IMR-90 (cell line): ENCODE results near the gene PARD6G. TPM values are rescaled to one million over a fixed set of nuclear protein-coding genes. Genes with fewer than 3 reads are reported as not detected.

Experiments
- ATAC-seq: fragments of 200-7000 bp; cut with Tn5 transposase; 2 replicates; pipeline ENCODE4 v1.9.1; 2020; ENCODE audit warnings: low read depth, mild to moderate bottlenecking, moderate library complexity
- BruUV-seq: library from RNA; stranded (reverse); fragments of 400-500 nt; replicated peaks from 2 replicates; lab custom pipeline; 2021; lab: Mats Ljungman, UMichigan
- CTCF ChIA-PET: fragments of 300-600 bp; formaldehyde crosslinking; extraction: SDS; loops from one replicate; lab custom pipeline; 2021; ENCODE audit warnings: antibody characterized with exemption; lab: Yijun Ruan, JAX
- POLR2A ChIA-PET: fragments of 300-600 bp; sonication (Branson Sonifier 250); formaldehyde crosslinking; loops from one replicate; lab custom pipeline; 2022; ENCODE audit warnings: antibody characterized with exemption; ENCODE audit not compliant: unreplicated experiment; lab: Charles Lee
- DNase-seq: peaks from one replicate; pipeline ENCODE4 v3.0.0; 2013
- H2AFZ ChIP-seq: replicated peaks from 2 replicates; pipeline ENCODE3; 2013; ENCODE audit warnings: low read length, mild to moderate bottlenecking; ENCODE audit not compliant: poor library complexity
- H2AK5ac ChIP-seq: 2 replicates; pipeline ENCODE4 v1.6.1; 2013; ENCODE audit warnings: low read depth, low read length, inconsistent platforms
- H2AK9ac ChIP-seq: replicated peaks from 2 replicates; pipeline ENCODE3; 2013; ENCODE audit warnings: mild to moderate bottlenecking, low read depth, low read length, moderate library complexity; ENCODE audit not compliant: poor library complexity
- H2BK120ac ChIP-seq: 2 replicates; pipeline ENCODE4 v1.6.1; 2013; ENCODE audit warnings: low read depth, low read length, inconsistent platforms
- H2BK15ac ChIP-seq: 3 replicates; pipeline ENCODE4 v1.6.1; 2013; ENCODE audit warnings: low read depth, low read length, inconsistent platforms
- H2BK20ac ChIP-seq: 2 replicates; pipeline ENCODE4 v1.6.1; 2013; ENCODE audit warnings: low read depth, mild to moderate bottlenecking, inconsistent platforms, low read length, moderate library complexity
- H2BK5ac ChIP-seq: 2 replicates; pipeline ENCODE4 v1.6.1; 2013; ENCODE audit warnings: mild to moderate bottlenecking, low read depth, low read length, inconsistent platforms; ENCODE audit not compliant: poor library complexity, severe bottlenecking
- H3K14ac ChIP-seq: replicated peaks from 2 replicates; pipeline ENCODE4 v1.6.1; 2013; ENCODE audit warnings: low read depth, low read length, inconsistent platforms
- H3K18ac ChIP-seq: 2 replicates; pipeline ENCODE4 v1.6.1; 2013; ENCODE audit warnings: low read depth, low read length, control low read depth
- H3K23ac ChIP-seq: 2 replicates; pipeline ENCODE4 v1.6.1; 2013; ENCODE audit warnings: low read depth, low read length, inconsistent platforms
- H3K27ac ChIP-seq: 2 replicates; pipeline ENCODE4 v1.5.1; 2013; ENCODE audit warnings: mild to moderate bottlenecking, control low read depth, low read length; ENCODE audit not compliant: insufficient read depth
- H3K27me3 ChIP-seq: 2 replicates; pipeline ENCODE4 v1.6.1; 2013; ENCODE audit warnings: low read length; ENCODE audit not compliant: control insufficient read depth, insufficient read depth
- H3K36me3 ChIP-seq: 2 replicates; pipeline ENCODE4 v1.6.1; 2013; ENCODE audit warnings: low read length, mixed read lengths; ENCODE audit not compliant: control insufficient read depth, insufficient read depth
- H3K4ac ChIP-seq: 2 replicates; pipeline ENCODE4 v1.6.1; 2013; ENCODE audit warnings: low read depth, low read length, inconsistent platforms
- H3K4me1 ChIP-seq: 2 replicates; pipeline ENCODE4 v1.6.1; 2013; ENCODE audit warnings: low read length, mixed read lengths; ENCODE audit not compliant: control insufficient read depth, insufficient read depth
- H3K4me2 ChIP-seq: 2 replicates; pipeline ENCODE4 v1.6.1; 2013; ENCODE audit warnings: low read depth, mild to moderate bottlenecking, control low read depth, low read length, moderate library complexity
- H3K4me3 ChIP-seq: 2 replicates; pipeline ENCODE4 v1.5.1; 2013; ENCODE audit warnings: low read depth, mild to moderate bottlenecking, control low read depth, low read length, moderate library complexity; ENCODE audit not compliant: insufficient read depth
- H3K56ac ChIP-seq: 2 replicates; pipeline ENCODE4 v1.6.1; 2013; ENCODE audit warnings: low read length, inconsistent platforms; ENCODE audit not compliant: insufficient read depth; ENCODE audit errors: extremely low read depth
- H3K79me1 ChIP-seq, 2 experiments: 2 replicates each; pipeline ENCODE4 v1.6.1; 2013; ENCODE audit warnings: low read length in 2 of 2, inconsistent platforms in 1 of 2, low read depth in 1 of 2
- H3K9ac ChIP-seq: 2 replicates; pipeline ENCODE4 v1.6.1; 2013; ENCODE audit warnings: low read depth, low read length, control low read depth
- H3K9me1 ChIP-seq: 2 replicates; pipeline ENCODE4 v1.6.1; 2013; ENCODE audit warnings: low read length, inconsistent platforms; ENCODE audit not compliant: insufficient read depth
- H3K9me3 ChIP-seq: 2 replicates; pipeline ENCODE4 v1.6.1; 2013; ENCODE audit warnings: low read length; ENCODE audit not compliant: control insufficient read depth, insufficient read depth
- H4K20me1 ChIP-seq: 2 replicates; pipeline ENCODE4 v1.6.1; 2013; ENCODE audit warnings: low read length, inconsistent platforms; ENCODE audit not compliant: insufficient read depth
- H4K5ac ChIP-seq: 2 replicates; pipeline ENCODE4 v1.6.1; 2013; ENCODE audit warnings: mild to moderate bottlenecking, low read depth, low read length, control low read depth
- H4K8ac ChIP-seq, 2 experiments: 2 replicates each; pipeline ENCODE4 v1.6.1; 2013; ENCODE audit warnings: low read depth in 2 of 2, low read length in 2 of 2, control low read depth in 1 of 2, inconsistent platforms in 1 of 2
- H4K91ac ChIP-seq: 2 replicates; pipeline ENCODE4 v1.6.1; 2013; ENCODE audit warnings: low read depth, low read length, inconsistent platforms; ENCODE audit not compliant: insufficient read depth
- BHLHE40 ChIP-seq: fragments of 150-350 bp; IDR thresholded peaks from 2 replicates; pipeline ENCODE4 v1.6.1; 2016; ENCODE audit warnings: mild to moderate bottlenecking, low read depth, low read length
- CEBPB ChIP-seq: IDR thresholded peaks from 2 replicates; pipeline ENCODE4 v1.6.1; 2012; ENCODE audit warnings: low read depth, low read length, improper control_type of control experiment
- CHD1 ChIP-seq: IDR thresholded peaks from 2 replicates; pipeline ENCODE4 v1.6.1; 2012; ENCODE audit warnings: low read depth, low read length, improper control_type of control experiment
- FOS ChIP-seq: fragments of 150-350 bp; IDR thresholded peaks from 2 replicates; pipeline ENCODE4 v1.6.1; 2016; ENCODE audit warnings: low read depth, low read length
- MAFK ChIP-seq: IDR thresholded peaks from 2 replicates; pipeline ENCODE4 v1.6.1; 2012; ENCODE audit warnings: low read depth, low read length, improper control_type of control experiment
- MAZ ChIP-seq: IDR thresholded peaks from 2 replicates; pipeline ENCODE4 v1.6.1; 2012; ENCODE audit warnings: low read depth, mild to moderate bottlenecking, low read length, improper control_type of control experiment, moderate library complexity, borderline replicate concordance
- MXI1 ChIP-seq: IDR thresholded peaks from 2 replicates; pipeline ENCODE4 v1.6.1; 2012; ENCODE audit warnings: low read depth, mild to moderate bottlenecking, low read length, moderate library complexity, borderline replicate concordance
- NFE2L2 ChIP-seq: fragments of 150-350 bp; IDR thresholded peaks from 2 replicates; pipeline ENCODE4 v1.6.1; 2016; ENCODE audit warnings: low read depth, mild to moderate bottlenecking, low read length
- POLR2A ChIP-seq: IDR thresholded peaks from 2 replicates; pipeline ENCODE4 v1.6.1; 2012; ENCODE audit warnings: mild to moderate bottlenecking, low read depth, low read length
- RAD21 ChIP-seq: IDR thresholded peaks from 2 replicates; pipeline ENCODE4 v1.6.1; 2012; ENCODE audit warnings: low read length, improper control_type of control experiment
- RCOR1 ChIP-seq: IDR thresholded peaks from 2 replicates; pipeline ENCODE4 v1.6.1; 2012; ENCODE audit warnings: mild to moderate bottlenecking, low read length, improper control_type of control experiment; ENCODE audit not compliant: insufficient replicate concordance
- RFX5 ChIP-seq: IDR thresholded peaks from 2 replicates; pipeline ENCODE4 v1.8.0; 2012; ENCODE audit warnings: low read depth, mild to moderate bottlenecking, low read length, moderate library complexity
- SMC3 ChIP-seq: fragments of 150-350 bp; IDR thresholded peaks from 2 replicates; pipeline ENCODE4 v1.6.1; 2016; ENCODE audit warnings: low read depth, mild to moderate bottlenecking, antibody characterized with exemption, low read length, moderate library complexity
- WGBS, 2 experiments: methylation state at CpG; one replicate each; pipeline versions ENCODE4 v1.1.5 to v1.1.7; 2013; ENCODE audit warnings: missing lambda C conversion rate in 2 of 2; ENCODE audit not compliant: insufficient read length in 1 of 2; ENCODE audit errors: extremely low coverage in 2 of 2; 5-methylcytosine and 5-hydroxymethylcytosine counted together
- dilution Hi-C: fragments of 300-500 bp; cut with HindIII; formaldehyde crosslinking; loops from one replicate; pipeline ENCODE4 v1.14.3; 2018; ENCODE audit warnings: low sequenced_read_pairs; ENCODE audit not compliant: unreplicated experiment
- in situ Hi-C: fragments of 300-500 bp; cut with MboI; formaldehyde crosslinking; loops from 3 replicates; pipeline ENCODE4 v1.14.3; 2019; ENCODE audit warnings: low sequenced_read_pairs, inconsistent platforms, mixed read lengths
- intact Hi-C: fragments of 100-400 bp; cut with micrococcal nuclease; formaldehyde crosslinking; loops from 2 replicates; pipeline ENCODE4 v1.10.0; 2022
- polyA plus RNA-seq, 3 experiments: library from polyadenylated mRNA; depleted of rRNA; stranded (reverse); fragments of >200 nt; gene quantifications; 2 replicates each; pipeline ENCODE4 v1.2.3, GENCODE V29; 2012; ENCODE audit warnings: low replicate concordance in 1 of 3
- total RNA-seq: library from RNA; depleted of rRNA; stranded (reverse); fragments of >200 nt; gene quantifications from 2 replicates; pipeline ENCODE4 v1.2.3, GENCODE V29; 2012
- TF ChIP-seq, protein P1 (sequence below): fragments of 150-350 bp; IDR thresholded peaks from 2 replicates; pipeline ENCODE4 v1.6.1; 2017; ENCODE audit warnings: mild to moderate bottlenecking, antibody characterized with exemption, low read length, low read depth
- TF ChIP-seq, protein P2 (sequence below): fragments of 150-350 bp; IDR thresholded peaks from 2 replicates; pipeline ENCODE4 v1.6.1; 2016; ENCODE audit warnings: low read depth, mild to moderate bottlenecking, low read length, moderate library complexity, borderline replicate concordance
- TF ChIP-seq, protein P3 (sequence below): conservative IDR thresholded peaks from 2 replicates; pipeline ENCODE4 v1.5.1; 2012; ENCODE audit warnings: mild to moderate bottlenecking, low read depth, low read length, improper control_type of control experiment

The PARD6G gene
- total and polyA plus RNA-seq, 2 of the 4 experiments (the other 2 are of a cell fraction) = 2.5 to 4.6 TPM

- Histone ChIP-seq H2BK15ac (no peak overlapping the region), H3K27me3 (no peaks in the 10 kb centered on the region; the same call in 1 of the 2 replicates), H3K9ac (no peak overlapping the region), H3K27ac (no peak overlapping the region), H3K4me3 (no peak overlapping the region), H2AK9ac (no peak overlapping the region), H3K4me2 (no peak overlapping the region), H4K20me1 (no peaks in the 10 kb centered on the region), H3K4ac (no peak overlapping the region), H3K79me1 (no peaks in the 10 kb centered on the region), H3K9me3 (no peaks in the 10 kb centered on the region), H3K9me1 (no peaks in the 10 kb centered on the region), H2BK20ac (no peak overlapping the region), H4K5ac (no peak overlapping the region), H4K8ac (no peak overlapping the region), H3K18ac (no peak overlapping the region), H3K4me1 (peaks cover 1% of the 10 kb centered on the region; the same call in 1 of the 2 replicates), H4K91ac (no peak overlapping the region), H3K56ac (no peak overlapping the region), H2AK5ac (no peak overlapping the region), H3K36me3 (no peaks in the 10 kb centered on the region), H3K14ac (no peak overlapping the region), H2BK5ac (no peak overlapping the region), H3K23ac (no peak overlapping the region), H2AFZ (no peak overlapping the region), H2BK120ac (no peak overlapping the region)
- intact Hi-C loops = no loop called here
- in situ Hi-C loops = no loop called here
- no TSS peak for BruUV-seq
- POLR2A ChIA-PET = no interaction called here
- DNase-seq (no peak), ATAC-seq (no peak)
- TF ChIP-seq, protein P1, sequence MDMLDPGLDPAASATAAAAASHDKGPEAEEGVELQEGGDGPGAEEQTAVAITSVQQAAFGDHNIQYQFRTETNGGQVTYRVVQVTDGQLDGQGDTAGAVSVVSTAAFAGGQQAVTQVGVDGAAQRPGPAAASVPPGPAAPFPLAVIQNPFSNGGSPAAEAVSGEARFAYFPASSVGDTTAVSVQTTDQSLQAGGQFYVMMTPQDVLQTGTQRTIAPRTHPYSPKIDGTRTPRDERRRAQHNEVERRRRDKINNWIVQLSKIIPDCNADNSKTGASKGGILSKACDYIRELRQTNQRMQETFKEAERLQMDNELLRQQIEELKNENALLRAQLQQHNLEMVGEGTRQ = no peak
- TF ChIP-seq FOS (no peak), CEBPB (no peak), CHD1 (no peak), NFE2L2 (no peak), MAZ (no peak), RAD21 (no peak), SMC3 (no peak), MXI1 (no peak), RCOR1 (no peak), RFX5 (no peak), BHLHE40 (no peak), POLR2A (no peak), MAFK (no peak)
- TF ChIP-seq, protein P2, sequence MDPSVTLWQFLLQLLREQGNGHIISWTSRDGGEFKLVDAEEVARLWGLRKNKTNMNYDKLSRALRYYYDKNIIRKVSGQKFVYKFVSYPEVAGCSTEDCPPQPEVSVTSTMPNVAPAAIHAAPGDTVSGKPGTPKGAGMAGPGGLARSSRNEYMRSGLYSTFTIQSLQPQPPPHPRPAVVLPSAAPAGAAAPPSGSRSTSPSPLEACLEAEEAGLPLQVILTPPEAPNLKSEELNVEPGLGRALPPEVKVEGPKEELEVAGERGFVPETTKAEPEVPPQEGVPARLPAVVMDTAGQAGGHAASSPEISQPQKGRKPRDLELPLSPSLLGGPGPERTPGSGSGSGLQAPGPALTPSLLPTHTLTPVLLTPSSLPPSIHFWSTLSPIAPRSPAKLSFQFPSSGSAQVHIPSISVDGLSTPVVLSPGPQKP = no peak
- TF ChIP-seq, protein P3, sequence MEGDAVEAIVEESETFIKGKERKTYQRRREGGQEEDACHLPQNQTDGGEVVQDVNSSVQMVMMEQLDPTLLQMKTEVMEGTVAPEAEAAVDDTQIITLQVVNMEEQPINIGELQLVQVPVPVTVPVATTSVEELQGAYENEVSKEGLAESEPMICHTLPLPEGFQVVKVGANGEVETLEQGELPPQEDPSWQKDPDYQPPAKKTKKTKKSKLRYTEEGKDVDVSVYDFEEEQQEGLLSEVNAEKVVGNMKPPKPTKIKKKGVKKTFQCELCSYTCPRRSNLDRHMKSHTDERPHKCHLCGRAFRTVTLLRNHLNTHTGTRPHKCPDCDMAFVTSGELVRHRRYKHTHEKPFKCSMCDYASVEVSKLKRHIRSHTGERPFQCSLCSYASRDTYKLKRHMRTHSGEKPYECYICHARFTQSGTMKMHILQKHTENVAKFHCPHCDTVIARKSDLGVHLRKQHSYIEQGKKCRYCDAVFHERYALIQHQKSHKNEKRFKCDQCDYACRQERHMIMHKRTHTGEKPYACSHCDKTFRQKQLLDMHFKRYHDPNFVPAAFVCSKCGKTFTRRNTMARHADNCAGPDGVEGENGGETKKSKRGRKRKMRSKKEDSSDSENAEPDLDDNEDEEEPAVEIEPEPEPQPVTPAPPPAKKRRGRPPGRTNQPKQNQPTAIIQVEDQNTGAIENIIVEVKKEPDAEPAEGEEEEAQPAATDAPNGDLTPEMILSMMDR = no peak
- 80% methylated on average over 2 of the region's 8 CpGs; no CpG with 5 or more reads in 1 of the 2 experiments for WGBS, 2 experiments
- CTCF ChIA-PET = interaction anchor here (0.6 kb wide), 1 partner anchor 94 kb away, joined by 3 read pairs; no protein-coding TSS in a partner anchor
- dilution Hi-C loops = no loop called here
Observed at GRCh38 chr18:80253236-80253635, 5.9 kb upstream of the PARD6G start.
